Left forelimb (tissue), 1 donor: Measurements from ENCODE around the gene ARL5A.
A peak's percentile ranks its signal among the peaks of the same experiment; 100 is the strongest.

Experiments used
- DNase-seq: peaks from one replicate; pipeline ENCODE4 v3.0.0-alpha.2; 2018; ENCODE audit warnings: low spot score

The ARL5A gene

GRCh38 chr2:151840216-151841046, 12.2 kb upstream of the ARL5A start:
- no peak for DNase-seq

DNA sequence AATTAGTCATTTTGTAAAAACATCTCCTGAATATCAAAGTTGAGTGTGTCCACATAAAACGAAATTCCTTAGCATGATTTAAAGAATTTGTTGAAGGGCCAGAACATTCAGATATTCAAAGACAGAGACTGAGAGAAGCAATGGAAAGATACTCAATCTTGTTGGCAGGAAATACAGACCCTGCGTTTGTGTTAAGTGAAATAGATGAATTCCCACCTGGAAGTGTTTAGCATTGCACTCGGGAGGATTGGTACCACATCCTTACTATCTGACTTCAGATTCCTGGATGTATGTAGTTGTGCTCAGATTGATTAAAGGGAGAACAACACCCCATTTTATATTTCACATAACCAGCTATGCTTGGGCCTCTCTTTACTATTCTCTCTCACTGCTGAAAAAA, 9.7 kb upstream of the ARL5A start:
- no peak for DNase-seq

GRCh38 chr2:151833984-151834383, 5.8 kb upstream of the ARL5A start:
- DNase-seq: no peak

DNA sequence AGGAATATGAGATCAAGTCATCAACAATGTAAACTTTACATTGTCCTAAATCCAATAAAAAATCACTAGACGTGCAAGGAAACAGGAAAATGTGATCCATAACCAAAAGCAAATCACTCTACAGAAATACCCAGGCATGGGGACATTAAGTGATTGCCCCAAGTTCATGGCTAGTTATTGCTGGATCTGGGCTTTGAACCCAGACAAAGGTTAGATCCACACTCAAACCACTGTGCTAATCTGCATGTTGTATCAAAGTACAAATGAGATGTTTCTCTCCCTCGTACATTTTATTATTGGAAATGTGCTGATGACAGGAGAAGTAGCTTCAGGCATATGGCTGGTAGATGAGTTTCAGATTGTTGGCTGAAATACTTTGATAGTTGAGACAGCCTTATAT, 2.7 kb upstream of the ARL5A start:
- no peak for DNase-seq

DNA sequence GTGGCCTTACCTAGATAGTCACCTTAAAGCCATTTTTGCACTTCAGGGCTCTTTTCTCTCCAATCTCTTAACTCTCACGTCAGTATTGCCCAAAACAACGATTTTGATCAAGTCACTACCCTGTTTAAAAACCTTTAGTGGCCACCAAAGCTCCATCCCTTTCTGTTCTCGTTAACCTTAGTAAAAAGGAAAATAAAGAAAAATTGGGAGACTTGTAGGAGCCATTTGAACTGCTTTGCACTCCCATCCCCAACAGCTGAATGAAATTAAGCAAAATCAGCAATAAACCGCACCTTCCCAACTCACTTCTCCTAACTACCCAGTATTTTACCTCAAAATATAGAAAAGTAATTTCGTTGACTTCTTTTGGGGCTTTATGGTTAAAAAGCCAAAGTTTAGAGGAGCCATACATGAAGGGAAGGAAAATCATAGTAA, 686 bp upstream of the ARL5A start:
- DNase-seq: no peak

DNA sequence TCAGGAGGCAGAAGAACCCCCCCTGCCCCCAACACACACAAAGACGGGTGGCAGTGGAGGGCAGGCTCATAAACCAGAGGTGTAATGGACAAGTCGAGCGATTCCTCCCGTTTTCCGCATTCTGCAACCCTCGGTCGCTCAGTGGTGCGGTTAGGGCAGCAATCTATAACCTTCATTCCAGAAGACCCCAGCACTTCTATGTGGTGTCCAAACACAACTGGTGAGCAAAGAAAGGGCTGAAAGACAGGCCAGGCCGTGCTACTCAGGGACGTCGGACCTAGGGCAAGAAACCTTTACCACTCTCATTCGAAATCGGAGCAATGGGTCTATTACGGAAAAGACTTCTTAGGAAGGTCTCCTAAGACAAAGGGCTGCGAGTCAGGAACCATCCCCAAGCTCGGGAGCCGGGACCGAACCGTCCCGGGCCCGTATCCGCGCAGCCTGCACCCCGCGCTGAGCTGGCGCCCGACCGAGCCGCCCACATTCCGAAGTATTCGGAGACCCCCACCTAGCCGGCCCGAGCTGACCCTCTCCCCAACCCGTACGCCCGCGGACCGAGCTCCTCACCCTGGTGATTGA, 568 bp downstream of the ARL5A start:
- DNase-seq: peak; percentile 68

GRCh38 chr2:151826737-151827157, 1.5 kb downstream of the ARL5A start:
- no peak for DNase-seq

GRCh38 chr2:151824886-151825285, 3.3 kb downstream of the ARL5A start:
- DNase-seq: no peak

DNA sequence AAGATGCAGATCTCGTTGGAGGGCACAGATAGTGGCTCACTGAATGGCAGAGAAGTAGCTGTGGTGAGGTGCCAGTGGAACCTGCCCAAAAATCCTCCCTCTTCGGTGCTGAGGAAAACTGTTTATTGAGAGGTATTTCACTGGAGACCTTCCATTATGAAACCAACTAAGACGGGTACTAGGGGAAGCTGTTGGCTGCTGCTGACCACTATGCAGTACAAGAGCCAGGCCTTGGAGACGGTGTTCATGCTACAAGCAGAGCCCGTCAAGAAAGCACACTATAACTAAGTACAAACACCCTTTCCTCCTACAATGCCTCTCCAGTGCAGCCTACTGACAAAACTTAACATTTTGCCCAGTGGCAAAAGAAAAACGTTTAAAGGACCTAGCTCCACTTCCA, 4.6 kb downstream of the ARL5A start:
- DNase-seq: no peak

GRCh38 chr2:151819920-151820319, 8.3 kb downstream of the ARL5A start:
- no peak for DNase-seq

DNA sequence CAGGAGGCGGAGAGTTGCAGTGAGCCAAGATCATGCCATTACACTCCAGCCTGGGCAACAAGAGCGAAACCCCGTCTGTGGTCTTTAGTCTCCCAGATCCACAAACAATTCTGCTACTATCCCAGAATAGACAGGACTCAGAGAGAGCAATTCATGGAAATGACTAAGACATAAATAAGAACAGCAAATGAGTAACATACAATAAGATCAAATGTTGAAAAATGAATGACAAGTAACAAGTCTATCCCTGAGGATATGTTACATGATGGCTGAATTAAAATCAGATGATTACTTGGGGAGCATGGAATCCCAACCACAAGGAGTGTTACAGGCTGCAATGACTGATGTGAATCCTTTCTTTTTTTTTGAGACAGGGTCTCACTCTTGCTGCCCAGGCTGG, 10.3 kb downstream of the ARL5A start:
- no peak for DNase-seq

DNA sequence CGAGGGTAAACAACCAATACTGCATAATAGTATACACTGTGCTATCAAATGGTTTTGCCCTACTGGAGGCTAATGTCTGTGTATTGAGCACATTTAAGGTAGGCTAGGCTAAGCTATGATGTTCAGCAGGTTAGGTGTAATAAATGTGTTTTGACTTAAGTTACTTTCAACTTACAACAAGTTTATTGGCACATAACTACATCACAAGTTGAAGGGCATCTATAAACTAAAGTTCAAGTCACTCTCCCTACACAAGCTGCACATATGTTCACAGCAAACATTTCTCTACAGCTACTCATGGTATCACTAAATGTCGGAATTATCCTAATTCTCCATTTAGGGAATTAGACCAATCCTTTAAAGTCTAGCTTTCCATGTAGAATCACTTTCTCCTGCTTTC, 11.4 kb downstream of the ARL5A start:
- no peak for DNase-seq

GRCh38 chr2:151815821-151816489, 12.3 kb downstream of the ARL5A start:
- no peak for DNase-seq

GRCh38 chr2:151810489-151810888, 17.7 kb downstream of the ARL5A start:
- DNase-seq: no peak

DNA sequence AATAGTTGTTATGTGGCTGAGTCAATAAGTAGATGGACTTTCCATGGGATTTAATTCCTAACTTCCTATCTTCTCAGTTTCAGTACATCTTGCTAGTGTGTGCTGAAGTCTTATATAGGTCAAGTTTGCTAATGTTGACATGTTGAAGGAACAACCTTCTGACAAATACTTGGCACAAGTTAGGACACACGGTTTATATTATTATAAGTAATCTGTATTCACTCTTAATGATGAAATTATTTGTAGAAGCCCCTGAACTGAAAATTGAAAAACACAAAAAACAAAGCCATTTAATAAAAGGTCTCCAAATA, 19.2 kb downstream of the ARL5A start:
- DNase-seq: no peak

- no peak for DNase-seq
Measured at GRCh38 chr2:151808258-151809072, 19.8 kb downstream of the ARL5A start.

GRCh38 chr2:151805961-151806360, 22.3 kb downstream of the ARL5A start:
- DNase-seq: no peak

DNA sequence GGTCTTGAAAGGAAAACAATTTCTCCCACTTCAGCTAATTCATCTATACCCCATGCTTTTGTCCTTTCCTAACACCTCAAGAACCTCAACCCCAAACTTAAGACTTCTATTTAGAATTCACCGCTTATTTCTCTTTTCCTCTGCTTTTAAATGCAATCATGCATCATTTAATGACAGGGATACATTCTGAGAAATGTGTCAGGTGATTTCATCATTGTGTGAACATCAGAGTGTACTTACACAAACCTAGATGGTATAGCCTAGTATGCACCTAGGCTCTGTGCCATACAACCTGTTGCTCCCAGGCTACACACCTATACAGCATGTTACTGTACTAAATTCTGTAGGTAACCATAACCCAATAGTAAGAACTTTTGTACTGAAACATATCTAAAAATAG, 22.9 kb downstream of the ARL5A start:
- no peak for DNase-seq

- DNase-seq: no peak
Measured at GRCh38 chr2:151803811-151804210, 24.4 kb downstream of the ARL5A start.

DNA sequence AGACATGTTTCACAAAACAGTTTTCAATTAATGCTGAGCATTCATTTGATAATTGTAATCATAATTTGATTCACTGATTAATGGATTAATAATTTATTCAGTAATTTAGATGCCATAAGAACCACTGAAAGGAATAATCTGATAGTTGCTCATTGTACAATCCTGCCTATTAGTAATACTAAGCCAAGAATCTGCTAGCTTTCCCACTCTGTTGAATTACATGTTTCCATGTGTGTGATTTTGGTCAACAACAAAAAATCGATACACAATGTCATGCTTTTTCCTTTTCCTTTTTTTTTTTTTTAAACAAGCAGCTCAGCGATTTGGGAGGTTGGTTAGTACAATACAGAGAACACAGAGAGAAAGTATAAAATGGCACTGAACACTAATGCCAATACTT, 25.9 kb downstream of the ARL5A start:
- DNase-seq: no peak

DNA sequence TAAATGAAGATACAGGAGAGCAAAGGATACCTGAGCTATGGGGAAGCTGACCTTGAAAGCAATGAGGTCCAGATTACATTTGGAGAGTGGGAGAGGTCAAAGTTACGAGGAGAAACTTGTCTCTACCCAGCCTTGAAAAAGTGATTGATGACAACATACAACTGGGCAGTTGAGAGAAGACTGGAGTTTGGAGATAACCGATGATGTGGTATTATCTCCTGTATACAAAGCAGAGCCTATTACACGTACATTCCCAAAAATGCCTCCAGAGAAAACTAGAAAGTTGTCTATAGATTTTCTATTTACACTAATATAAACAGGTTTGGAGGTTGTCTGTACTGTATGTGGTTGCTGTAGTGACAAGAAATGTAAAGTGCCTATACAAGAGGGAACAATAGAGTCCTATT, 28.3 kb downstream of the ARL5A start:
- no peak for DNase-seq

- no peak for DNase-seq
Measured at GRCh38 chr2:151796774-151797173, 31.4 kb downstream of the ARL5A start.
